NCI-H510A treated with DMSO at 0.1 percent for 48 hours (cell line): ENCODE data around the gene FAM47B.

Experiments
- DNase-seq: peaks from one replicate; lab custom pipeline; 2025; lab: John Stamatoyannopoulos, UW

The FAM47B gene

GRCh38 chrX:34942496-34942895 is at the start of gene FAM47B:
Gene FAM47B (plus strand): TSS chrX:34942796. CDS start chrX:34942832, 36 bp downstream.
- DNase-seq = no peak

- DNase-seq = peak; percentile 18
Measured at GRCh38 chrX:34893741-34894140, 48.9 kb upstream of the FAM47B start.

GRCh38 chrX:34900691-34901090 is 41.9 kb upstream of the FAM47B start:
- no peak for DNase-seq

GRCh38 chrX:34901761-34902160 is 40.8 kb upstream of the FAM47B start:
- no peak for DNase-seq

- DNase-seq = no peak
Measured at GRCh38 chrX:34903316-34903715, 39.3 kb upstream of the FAM47B start.

- DNase-seq = no peak
Measured at GRCh38 chrX:34909151-34909550, 33.4 kb upstream of the FAM47B start.

GRCh38 chrX:34915463-34916225 is 27.0 kb upstream of the FAM47B start:
- DNase-seq = peak; percentile 4

- no peak for DNase-seq
Measured at GRCh38 chrX:34917146-34917545, 25.4 kb upstream of the FAM47B start.

- no peak for DNase-seq
Measured at GRCh38 chrX:34918091-34918736, 24.4 kb upstream of the FAM47B start.

- DNase-seq = peak; percentile 49
Measured at GRCh38 chrX:34918856-34919255, 23.7 kb upstream of the FAM47B start.

GRCh38 chrX:34927866-34928265 is 14.7 kb upstream of the FAM47B start:
- DNase-seq = no peak

- no peak for DNase-seq
Measured at GRCh38 chrX:34943235-34943634, 639 bp downstream of the FAM47B start.

- DNase-seq = no peak
Measured at GRCh38 chrX:34956916-34957315, 14.3 kb downstream of the FAM47B start.

- no peak for DNase-seq
Measured at GRCh38 chrX:34961662-34962061, 19.1 kb downstream of the FAM47B start.

GRCh38 chrX:34972206-34972605 is 29.6 kb downstream of the FAM47B start:
- no peak for DNase-seq

- DNase-seq = no peak
Measured at GRCh38 chrX:34978171-34978570, 35.6 kb downstream of the FAM47B start.

GRCh38 chrX:34987646-34988045 is 45.0 kb downstream of the FAM47B start:
- no peak for DNase-seq
